Measurements from ENCODE around the gene IFNL1. TPM values are rescaled to one million over a fixed set of nuclear protein-coding genes. Genes with fewer than 3 reads are reported as not detected.
"Not testable (repeated sequence)": the region's sequence is repeated elsewhere in the genome, so short reads cannot be mapped to it uniquely, and the experiment has no call there.

Gene IFNL1
- total and polyA plus RNA-seq, 2 donors (not counting 1 experiment from before 2014, with no cell fraction given) = not detected

DNA sequence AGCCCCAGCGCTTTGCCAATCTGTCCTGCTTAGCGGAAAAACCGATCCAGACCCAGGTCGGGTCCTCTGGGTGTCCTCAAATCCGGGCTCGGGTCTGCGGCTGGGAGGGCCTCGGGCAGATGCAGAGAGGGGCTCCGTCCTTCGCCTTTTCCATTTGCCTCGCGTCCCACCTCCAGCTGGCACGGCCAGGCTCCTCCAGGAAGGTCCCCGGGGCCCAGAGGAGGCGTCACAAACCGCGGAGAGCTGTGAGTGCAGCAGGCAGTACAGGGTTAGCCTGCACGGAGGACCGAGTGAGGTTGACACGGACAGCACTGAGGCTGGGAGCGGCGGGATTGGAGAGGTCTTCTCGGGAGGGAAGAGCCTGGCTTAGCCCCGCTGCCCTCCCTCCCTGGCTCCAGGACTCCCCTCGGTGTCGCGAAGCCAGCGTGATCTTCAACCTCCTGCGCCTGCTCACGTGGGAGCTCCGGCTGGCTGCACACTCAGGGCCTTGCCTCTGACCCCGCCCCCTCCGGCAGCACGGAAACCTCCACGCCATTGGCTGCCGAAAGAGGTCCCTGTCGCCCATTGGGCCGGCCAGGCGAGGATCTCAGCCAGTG, 30.8 kb upstream of the IFNL1 start:
- no peak overlapping the region for H2AFZ ChIP-seq (ENCODE audit: insufficient read depth, low read depth, low read length, poor library complexity, severe bottlenecking)
- ATAC-seq (ENCODE audit: low read depth) (no peak), DNase-seq (no peak)
- no peaks in the 10 kb centered on the region for H3K36me3 ChIP-seq (replicated peaks in 1 of 2; ENCODE audit: control extremely low read depth in 1 of 2, control insufficient read depth in 1 of 2, extremely low read depth in 1 of 2, insufficient read depth in 2 of 2, low read length in 1 of 2)
- peaks cover 5 to 8% of the 10 kb centered on the region in 2 donors for H3K4me1 ChIP-seq (ENCODE audit: control insufficient read depth in 2 of 2, insufficient read depth in 2 of 2, low read length in 2 of 2)
- peaks cover 0 to 6% (median 0%) of the 10 kb centered on the region in 3 donors for H3K9me3 ChIP-seq (ENCODE audit: control extremely low read depth in 1 of 3, control insufficient read depth in 2 of 3, insufficient read depth in 1 of 3, low read length in 2 of 3)
- H3K27me3 ChIP-seq (replicated peaks in 1 of 4; ENCODE audit: control extremely low read depth in 1 of 4, control insufficient read depth in 3 of 4, insufficient read depth in 4 of 4, low read length in 3 of 4) = peaks cover 0 to 46% (median 26%) of the 10 kb centered on the region in 4 experiments
- Mint-ChIP-seq H3K27ac (no peak overlapping the region), H3K9me3 (ENCODE audit: insufficient read depth) (no peaks in the 10 kb centered on the region), H3K4me3 (no peak overlapping the region), H3K4me1 (peaks cover 3% of the 10 kb centered on the region), H3K27me3 (peaks cover 29% of the 10 kb centered on the region)
- ChIA-PET CTCF (no interaction called here), POLR2A (no interaction called here)
- no peak overlapping the region for H3K4me2 ChIP-seq (replicated peaks; ENCODE audit: low read depth, low read length, poor library complexity, severe bottlenecking)
- H3K79me2 ChIP-seq (ENCODE audit: control insufficient read depth, insufficient read depth, low read length) = no peaks in the 10 kb centered on the region
- H3K4me3 ChIP-seq (ENCODE audit: control extremely low read depth in 1 of 5, extremely low read depth in 1 of 5, insufficient read depth in 1 of 5, low read depth in 2 of 5, low read length in 4 of 5) = no peak overlapping the region
- intact Hi-C loops (cut with micrococcal nuclease) = no loop called here
- TF ChIP-seq EZH2 (IDR thresholded peaks at IDR 0.05; ENCODE audit: borderline replicate concordance, insufficient read depth, low read depth, low read length, poor library complexity, severe bottlenecking) = no peak
- no peak for TF ChIP-seq CTCF (IDR thresholded peaks at IDR 0.05)
- no peak overlapping the region for H3K27ac ChIP-seq (ENCODE audit: low read length in 2 of 2)
- WGBS (ENCODE audit: insufficient coverage) = 50% methylated on average over 39 of the region's 39 CpGs
- no peaks in the 10 kb centered on the region for H4K20me1 ChIP-seq (ENCODE audit: control insufficient read depth, insufficient read depth, low read length, poor library complexity, severe bottlenecking)
- H3K9ac ChIP-seq (ENCODE audit: low read length) = no peak overlapping the region

GRCh38 chr19:39268085-39268484, 28.1 kb upstream of the IFNL1 start, which contains the start of gene IFNL2:
Gene IFNL2 (plus strand): TSS chr19:39268396. CDS start chr19:39268569, 173 bp downstream.
- H3K27ac ChIP-seq (ENCODE audit: low read length in 2 of 2); CTCF ChIA-PET; H3K4me3 Mint-ChIP-seq; H3K9me3 ChIP-seq (ENCODE audit: control extremely low read depth in 1 of 3, control insufficient read depth in 2 of 3, insufficient read depth in 1 of 3, low read length in 2 of 3); intact Hi-C loops (cut with micrococcal nuclease); H3K4me2 ChIP-seq (replicated peaks; ENCODE audit: low read depth, low read length, poor library complexity, severe bottlenecking); POLR2A ChIA-PET; DNase-seq; H2AFZ ChIP-seq (ENCODE audit: insufficient read depth, low read depth, low read length, poor library complexity, severe bottlenecking); H3K79me2 ChIP-seq (ENCODE audit: control insufficient read depth, insufficient read depth, low read length); H3K9ac ChIP-seq (ENCODE audit: low read length); H3K4me3 ChIP-seq (ENCODE audit: control extremely low read depth in 1 of 5, extremely low read depth in 1 of 5, insufficient read depth in 1 of 5, low read depth in 2 of 5, low read length in 4 of 5); H3K27ac Mint-ChIP-seq; H3K4me1 ChIP-seq (ENCODE audit: control insufficient read depth in 2 of 2, insufficient read depth in 2 of 2, low read length in 2 of 2); H4K20me1 ChIP-seq (ENCODE audit: control insufficient read depth, insufficient read depth, low read length, poor library complexity, severe bottlenecking); H3K9me3 Mint-ChIP-seq (ENCODE audit: insufficient read depth); ATAC-seq (ENCODE audit: low read depth); H3K4me1 Mint-ChIP-seq; H3K36me3 ChIP-seq (replicated peaks in 1 of 2; ENCODE audit: control extremely low read depth in 1 of 2, control insufficient read depth in 1 of 2, extremely low read depth in 1 of 2, insufficient read depth in 2 of 2, low read length in 1 of 2): not testable (repeated sequence)
- peaks cover 0 to 28% (median 14%) of the 10 kb centered on the region in 4 experiments for H3K27me3 ChIP-seq (replicated peaks in 1 of 4; ENCODE audit: control extremely low read depth in 1 of 4, control insufficient read depth in 3 of 4, insufficient read depth in 4 of 4, low read length in 3 of 4)
- no CpG with 5 or more reads among the region's 1 CpG for WGBS (ENCODE audit: insufficient coverage)
- H3K27me3 Mint-ChIP-seq = peaks cover 23% of the 10 kb centered on the region

DNA sequence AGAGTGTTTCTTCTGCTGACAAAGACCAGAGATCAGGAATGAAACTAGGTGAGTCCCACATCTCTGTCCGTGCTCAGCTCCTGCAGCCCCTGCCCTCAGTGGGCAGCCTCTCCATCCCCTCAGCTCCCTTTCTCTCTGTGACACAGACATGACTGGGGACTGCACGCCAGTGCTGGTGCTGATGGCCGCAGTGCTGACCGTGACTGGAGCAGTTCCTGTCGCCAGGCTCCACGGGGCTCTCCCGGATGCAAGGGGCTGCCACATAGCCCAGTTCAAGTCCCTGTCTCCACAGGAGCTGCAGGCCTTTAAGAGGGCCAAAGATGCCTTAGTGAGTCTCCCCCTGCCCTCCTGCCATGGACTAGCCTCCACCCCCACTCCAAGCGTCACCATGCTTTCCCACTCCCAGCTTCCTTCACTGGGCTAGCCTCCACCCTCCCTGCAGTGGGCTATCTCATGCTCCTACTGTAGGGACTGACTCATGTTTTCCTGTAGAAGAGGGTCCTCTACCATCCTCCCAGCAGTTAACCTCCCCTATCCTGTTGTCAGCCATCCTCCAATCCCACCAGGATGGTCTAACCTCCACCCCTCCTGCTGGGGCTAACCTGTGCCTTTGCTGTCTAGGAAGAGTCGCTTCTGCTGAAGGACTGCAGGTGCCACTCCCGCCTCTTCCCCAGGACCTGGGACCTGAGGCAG, 27.5 kb upstream of the IFNL1 start:
- H3K4me1 ChIP-seq (ENCODE audit: control insufficient read depth in 2 of 2, insufficient read depth in 2 of 2, low read length in 2 of 2); H3K4me1 Mint-ChIP-seq; POLR2A ChIA-PET; H3K9me3 ChIP-seq (ENCODE audit: control extremely low read depth in 1 of 3, control insufficient read depth in 2 of 3, insufficient read depth in 1 of 3, low read length in 2 of 3); H3K9me3 Mint-ChIP-seq (ENCODE audit: insufficient read depth); H3K4me2 ChIP-seq (replicated peaks; ENCODE audit: low read depth, low read length, poor library complexity, severe bottlenecking); DNase-seq; H3K36me3 ChIP-seq (replicated peaks in 1 of 2; ENCODE audit: control extremely low read depth in 1 of 2, control insufficient read depth in 1 of 2, extremely low read depth in 1 of 2, insufficient read depth in 2 of 2, low read length in 1 of 2); H3K4me3 Mint-ChIP-seq; H3K9ac ChIP-seq (ENCODE audit: low read length); intact Hi-C loops (cut with micrococcal nuclease); H3K27ac Mint-ChIP-seq; H2AFZ ChIP-seq (ENCODE audit: insufficient read depth, low read depth, low read length, poor library complexity, severe bottlenecking); CTCF ChIA-PET; H3K4me3 ChIP-seq (ENCODE audit: control extremely low read depth in 1 of 5, extremely low read depth in 1 of 5, insufficient read depth in 1 of 5, low read depth in 2 of 5, low read length in 4 of 5); H4K20me1 ChIP-seq (ENCODE audit: control insufficient read depth, insufficient read depth, low read length, poor library complexity, severe bottlenecking); H3K27ac ChIP-seq (ENCODE audit: low read length in 2 of 2); H3K79me2 ChIP-seq (ENCODE audit: control insufficient read depth, insufficient read depth, low read length); ATAC-seq (ENCODE audit: low read depth): not testable (repeated sequence)
- WGBS (ENCODE audit: insufficient coverage) = 92% methylated on average over 6 of the region's 10 CpGs
- H3K27me3 Mint-ChIP-seq = peaks cover 19% of the 10 kb centered on the region
- peaks cover 0 to 22% (median 9%) of the 10 kb centered on the region in 4 experiments for H3K27me3 ChIP-seq (replicated peaks in 1 of 4; ENCODE audit: control extremely low read depth in 1 of 4, control insufficient read depth in 3 of 4, insufficient read depth in 4 of 4, low read length in 3 of 4)

All from B cell (primary cell).